Non-pigmented ciliary epithelial cell (primary cell): ENCODE measurements around the gene FMNL2.

Experiments
- DNase-seq: peaks from one replicate; pipeline ENCODE4 v3.0.0-alpha.2; 2010; ENCODE audit warnings: low read depth

FMNL2 gene

GRCh38 chr2:152450176-152450575, 115.2 kb downstream of the FMNL2 start:
- no peak for DNase-seq

DNA sequence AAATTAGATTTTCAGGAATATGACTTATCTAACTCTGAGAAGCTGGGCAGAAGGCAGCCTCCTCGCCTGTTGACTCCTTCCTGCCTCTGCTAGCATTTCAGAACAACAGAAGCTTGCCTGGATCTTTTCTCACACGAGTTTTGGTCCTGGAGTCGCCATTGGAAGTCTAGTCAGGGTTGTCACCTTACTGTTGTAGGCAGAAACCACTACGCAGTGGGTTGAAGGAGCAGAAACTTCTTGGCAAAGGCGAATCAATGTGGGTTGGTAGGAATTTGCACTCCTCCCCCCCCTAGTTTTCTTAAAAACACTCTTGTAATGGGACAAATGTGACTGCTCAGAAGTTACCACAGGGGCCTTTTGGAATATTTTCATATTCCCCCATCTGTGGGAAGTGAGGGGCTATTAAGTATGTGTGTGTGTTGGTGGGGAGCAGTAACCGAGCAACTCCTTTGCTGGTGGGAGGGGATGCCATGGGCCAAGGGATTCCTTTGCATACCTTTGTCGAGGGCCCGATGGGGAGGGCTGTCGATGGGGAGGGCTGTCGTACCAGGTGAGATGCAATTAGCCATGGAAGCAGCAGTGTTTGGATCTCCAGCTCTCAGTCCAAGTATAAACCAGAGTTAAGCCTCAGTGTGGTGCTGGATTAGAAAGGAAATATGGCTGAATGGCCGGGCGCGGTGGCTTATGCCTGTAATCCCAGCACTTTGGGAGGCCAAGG, 117.4 kb downstream of the FMNL2 start:
- no peak for DNase-seq

DNA sequence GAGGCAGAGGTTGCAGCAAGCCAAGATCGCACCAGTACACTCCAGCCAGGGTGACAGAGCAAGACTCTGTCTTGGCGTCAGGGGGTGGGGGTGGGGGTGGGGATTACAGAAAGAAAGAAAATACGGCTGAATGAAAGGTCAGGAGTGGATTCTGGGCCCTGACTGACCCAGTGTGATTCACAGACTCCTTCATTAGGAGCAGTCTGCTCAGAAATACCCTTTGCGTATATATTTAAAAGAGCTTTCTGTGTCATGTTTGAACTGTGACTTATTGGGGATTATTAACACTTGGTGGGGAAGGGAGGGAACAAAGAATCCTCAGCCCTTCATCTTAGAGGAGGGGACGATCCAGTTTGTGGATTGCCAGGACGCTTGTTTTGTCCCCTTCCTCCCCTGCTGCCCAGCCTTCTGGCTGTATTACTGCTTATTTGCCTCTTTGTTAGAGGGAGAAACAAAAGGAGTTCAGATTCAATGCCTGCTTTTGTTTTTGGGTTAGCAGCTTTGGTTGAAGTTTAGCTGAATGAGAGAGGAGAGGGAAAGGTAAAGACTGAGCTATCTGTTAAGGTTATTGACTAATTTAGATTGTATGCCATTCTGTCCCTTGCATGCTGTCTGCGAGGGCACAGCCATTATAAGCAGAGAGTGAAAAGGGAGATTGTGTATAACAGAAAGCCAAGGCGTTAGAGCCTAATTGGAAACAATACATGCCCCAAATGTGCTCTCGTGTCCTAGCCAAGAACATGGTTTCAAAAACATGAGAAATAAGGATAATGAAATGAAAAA, 118.3 kb downstream of the FMNL2 start:
- no peak for DNase-seq

GRCh38 chr2:152454371-152454770, 119.4 kb downstream of the FMNL2 start:
- DNase-seq: no peak

DNA sequence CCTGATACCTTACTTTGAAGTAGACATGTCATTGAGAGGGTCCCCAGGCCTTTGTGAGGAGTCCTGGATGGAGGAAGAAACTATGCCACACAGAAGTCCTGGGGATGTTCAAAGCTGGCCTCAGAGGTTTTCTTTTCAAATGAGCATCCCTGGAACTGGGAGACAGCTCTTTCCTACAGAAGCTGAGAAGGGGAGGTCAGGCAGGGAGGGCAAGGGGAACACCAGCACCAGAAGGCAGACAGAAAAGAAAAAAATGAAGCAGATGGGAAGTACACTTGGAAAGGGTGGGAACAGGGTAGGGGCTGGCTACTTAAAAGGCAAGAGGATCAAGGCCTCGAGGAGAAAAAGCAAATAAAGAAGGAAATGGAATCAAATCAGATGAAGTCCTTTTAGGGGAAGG, 120.0 kb downstream of the FMNL2 start:
- no peak for DNase-seq

DNA sequence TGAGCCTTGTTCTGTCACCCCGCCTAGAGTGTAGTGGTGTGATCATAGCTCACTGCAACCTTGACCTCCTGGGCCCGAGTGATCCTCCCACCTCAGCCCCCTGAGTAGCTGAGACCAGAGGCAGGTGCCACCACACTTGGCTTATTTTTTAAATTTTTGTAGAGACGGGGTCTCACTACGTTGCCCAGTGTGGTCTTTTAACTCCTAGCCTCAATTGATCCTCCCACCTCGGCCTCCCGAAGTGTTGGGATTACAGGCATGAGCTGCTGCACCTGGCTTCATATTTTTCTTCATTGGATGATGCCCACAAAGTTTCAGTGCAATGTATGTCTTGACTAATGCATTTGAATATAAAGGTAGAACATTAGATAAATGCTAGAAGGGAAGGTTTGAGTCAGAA, 120.8 kb downstream of the FMNL2 start:
- DNase-seq: no peak

- DNase-seq: no peak
These were observed 121.3 kb downstream of the FMNL2 start for GRCh38 chr2:152456262-152456661.

- no peak for DNase-seq
These were observed 123.5 kb downstream of the FMNL2 start for GRCh38 chr2:152458441-152458940.

DNA sequence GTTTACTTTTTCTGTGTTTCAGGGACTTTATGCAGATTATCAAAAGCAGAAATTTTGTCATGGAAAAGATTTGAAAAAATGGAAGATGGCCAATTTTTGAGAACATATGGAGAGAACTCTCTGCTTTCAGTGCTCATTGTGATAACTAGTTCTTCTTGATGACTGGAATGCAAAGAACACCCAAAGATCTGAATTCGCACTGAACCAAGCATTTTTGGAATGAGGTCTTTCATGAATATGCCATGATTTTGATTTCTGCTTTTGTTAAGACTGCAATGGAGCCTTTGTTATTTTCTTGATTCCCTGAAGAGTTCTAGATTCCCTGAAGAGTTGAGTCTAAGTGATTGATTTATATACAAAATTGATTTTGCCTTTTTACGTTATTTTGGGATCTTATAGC, 124.1 kb downstream of the FMNL2 start:
- no peak for DNase-seq

DNA sequence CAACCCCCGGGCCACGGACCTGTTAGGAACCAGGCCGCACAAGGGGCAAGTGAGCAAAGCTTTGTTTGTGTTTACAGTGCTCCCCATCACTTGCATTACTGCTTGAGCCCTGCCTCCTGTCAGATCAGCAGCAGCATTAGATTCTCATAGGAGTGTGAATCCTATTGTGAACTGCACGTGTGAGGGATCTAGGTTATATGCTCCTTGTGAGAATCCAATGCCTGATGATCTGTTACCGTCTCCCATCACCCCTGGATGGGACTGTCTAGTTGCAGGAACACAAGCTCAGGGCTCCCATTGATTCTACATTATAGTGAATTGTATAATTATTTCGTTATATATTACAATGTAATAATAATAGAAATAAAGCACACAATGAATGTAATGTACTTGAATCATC, 125.6 kb downstream of the FMNL2 start:
- DNase-seq: no peak

DNA sequence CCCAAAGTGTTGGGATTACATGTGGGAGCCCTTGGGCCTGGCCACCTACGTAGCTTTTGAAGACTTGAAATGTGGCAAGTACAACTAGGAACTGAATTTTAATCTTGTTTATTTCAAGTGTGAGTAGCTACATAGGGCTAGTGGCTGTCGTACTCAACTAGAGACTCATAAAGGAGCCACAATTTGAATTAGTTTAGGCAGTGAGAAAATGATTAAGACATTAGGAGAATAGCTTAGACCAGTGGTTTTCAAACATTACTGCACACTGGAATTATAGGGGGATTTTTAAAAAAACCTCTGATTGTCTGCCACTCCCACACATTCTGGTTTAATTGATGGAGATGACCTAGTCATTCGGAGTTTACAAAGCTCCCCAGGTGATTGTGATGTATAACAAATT, 127.1 kb downstream of the FMNL2 start:
- no peak for DNase-seq

DNA sequence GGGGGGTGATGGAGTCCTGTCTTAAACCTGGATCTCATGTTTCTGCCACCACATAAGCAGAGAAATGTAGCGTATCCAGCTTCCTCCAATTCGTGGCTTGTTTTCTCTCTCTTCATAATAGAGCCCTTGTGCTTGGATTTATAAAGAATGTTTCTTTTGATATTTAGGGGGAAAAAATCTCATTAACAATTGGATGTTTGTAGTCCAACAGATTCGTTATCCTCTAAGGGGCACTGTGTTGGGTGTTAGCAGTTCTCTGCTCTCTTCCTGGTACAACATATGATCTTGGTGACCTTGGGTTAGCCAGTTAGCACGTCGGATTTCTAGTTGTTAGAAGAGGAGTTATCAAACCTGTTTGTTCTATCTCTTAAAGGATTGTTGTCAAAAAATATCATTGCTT, 127.8 kb downstream of the FMNL2 start:
- DNase-seq: no peak

DNA sequence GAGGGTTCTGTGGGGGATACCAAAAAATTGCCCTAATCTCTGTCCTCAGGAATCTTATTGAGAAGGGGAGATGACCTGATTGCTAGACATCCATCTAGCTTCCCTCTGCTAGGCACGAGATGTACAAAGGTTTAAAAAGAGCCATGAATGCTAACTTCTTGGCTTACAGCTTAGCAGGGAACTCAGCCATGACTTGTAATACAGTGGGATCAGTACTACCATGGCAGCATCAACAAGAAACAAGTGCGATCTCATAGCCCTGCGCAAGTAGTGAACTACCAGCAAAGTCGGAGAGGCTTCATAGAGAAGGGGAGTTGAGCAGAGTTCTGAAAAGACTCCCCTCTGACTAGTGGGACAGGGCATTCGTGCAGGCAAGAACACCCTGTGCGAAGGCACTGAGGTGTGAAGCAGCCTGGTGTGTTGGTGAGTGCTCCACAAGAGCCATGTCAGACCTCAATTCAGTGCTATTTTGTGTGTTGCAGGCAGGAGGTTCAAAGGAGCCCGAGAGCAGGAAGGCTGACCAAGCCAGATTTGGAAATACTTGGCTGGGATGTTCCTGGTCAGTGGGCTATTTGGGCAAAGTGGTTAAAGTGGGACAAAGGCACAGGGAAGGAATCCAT, 130.0 kb downstream of the FMNL2 start:
- DNase-seq: no peak

DNA sequence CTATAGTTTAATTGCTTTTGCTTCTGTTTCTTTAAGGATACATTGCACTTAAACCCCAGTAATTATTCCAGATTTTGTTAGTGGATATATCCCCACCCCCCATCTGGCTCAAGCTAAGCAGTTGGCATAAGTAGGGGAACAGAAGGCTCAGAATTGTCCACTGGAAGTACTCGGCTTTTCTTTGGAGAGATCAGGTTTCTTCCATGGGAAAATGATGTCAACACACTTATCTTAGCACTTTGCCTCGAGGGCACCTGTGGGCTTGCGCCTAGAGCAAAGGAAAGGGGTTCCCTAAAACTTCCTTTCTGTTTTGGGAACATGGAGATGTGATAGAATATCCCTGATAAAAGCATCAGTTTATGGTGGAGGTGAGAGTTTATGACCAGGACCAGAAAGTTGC, 130.6 kb downstream of the FMNL2 start:
- no peak for DNase-seq

- DNase-seq: no peak
These were observed 131.1 kb downstream of the FMNL2 start for GRCh38 chr2:152466041-152466440.

GRCh38 chr2:152466980-152467676, 132.2 kb downstream of the FMNL2 start:
- DNase-seq: no peak

DNA sequence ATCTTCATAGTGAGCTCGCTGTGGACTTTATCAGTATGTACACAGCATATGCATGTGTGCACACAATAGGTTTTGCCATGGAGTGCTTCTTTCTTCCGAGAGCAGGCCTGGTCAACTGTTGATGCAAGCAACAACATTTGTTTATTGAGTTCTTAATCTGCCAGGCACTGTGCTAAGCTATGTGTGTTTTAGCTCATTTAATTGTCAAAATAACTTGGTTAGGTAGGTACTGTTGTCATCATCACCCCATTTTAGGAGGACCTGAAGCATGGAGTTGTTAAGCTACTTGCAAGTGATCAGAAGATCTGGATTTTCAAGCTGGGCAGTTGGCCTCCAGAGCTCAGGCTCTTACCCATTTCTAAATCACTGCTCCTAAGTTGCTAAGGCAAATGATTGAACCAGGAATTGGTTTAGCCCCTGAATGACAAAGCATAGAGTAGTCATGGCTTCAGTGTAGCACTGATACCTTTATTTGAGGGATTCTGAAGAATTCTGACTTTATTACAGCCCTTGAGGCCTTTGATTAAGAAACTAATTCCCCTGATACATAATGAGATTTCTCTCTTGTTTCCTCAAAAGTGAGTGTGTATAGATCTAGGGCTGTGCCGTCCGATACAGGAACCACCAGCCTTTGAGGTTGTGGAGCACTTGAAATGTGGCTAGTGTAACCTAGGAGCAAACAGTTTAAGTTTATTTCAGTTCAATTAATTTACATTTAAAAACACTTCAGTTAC, 132.9 kb downstream of the FMNL2 start:
- DNase-seq: no peak

DNA sequence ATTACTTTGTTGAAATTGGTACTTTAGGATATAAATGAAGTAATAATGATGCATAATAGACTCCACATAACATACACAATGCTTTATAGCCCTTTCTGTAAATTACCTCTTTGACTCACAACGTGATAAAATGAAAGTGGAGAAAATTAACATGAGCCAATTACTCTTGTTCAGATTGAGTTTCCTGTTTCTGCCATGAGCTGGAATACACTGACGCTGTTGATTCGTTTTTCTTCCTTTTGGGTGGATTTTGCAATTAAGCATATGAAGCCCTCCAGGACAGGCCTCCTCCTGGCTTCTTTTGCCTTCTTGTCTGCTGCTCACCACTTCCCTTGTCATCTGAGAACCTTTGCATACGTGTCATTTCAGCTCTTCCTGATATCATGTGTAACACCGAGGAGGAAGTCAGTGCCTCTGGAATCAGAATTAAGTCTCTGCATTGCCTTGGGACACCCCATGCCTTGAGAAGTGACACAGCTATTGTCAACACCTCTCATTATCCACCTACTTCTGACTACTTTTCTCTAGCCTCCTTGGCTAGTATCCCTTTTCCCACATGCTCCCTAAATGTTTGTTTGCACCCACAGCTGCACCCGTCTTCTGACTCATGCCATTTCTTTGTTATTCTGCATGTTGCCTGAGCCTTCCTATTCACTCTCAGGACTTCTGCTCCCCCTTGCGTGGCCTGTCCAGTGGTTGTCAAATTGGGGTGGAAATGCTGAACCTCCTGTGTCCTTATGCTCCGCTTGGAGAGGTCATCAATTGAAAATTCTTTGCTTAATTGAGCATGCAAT, 134.1 kb downstream of the FMNL2 start:
- DNase-seq: no peak

- no peak for DNase-seq
These were observed 136.2 kb downstream of the FMNL2 start for GRCh38 chr2:152470861-152471854.

- no peak for DNase-seq
These were observed 137.5 kb downstream of the FMNL2 start for GRCh38 chr2:152472481-152472887.
